Epithelial cell of proximal tubule (primary cell): ENCODE results near the gene ADAMTS8. TPM values are rescaled to one million over a fixed set of nuclear protein-coding genes. Genes with fewer than 3 reads are reported as not detected.

Source experiments
- DNase-seq: peaks from one replicate; pipeline ENCODE4 v3.0.0-alpha.2; 2011; ENCODE audit warnings: low read depth
- H3K4me3 ChIP-seq: 2 replicates; pipeline ENCODE4 v1.5.1; 2011; ENCODE audit warnings: low read depth, mild to moderate bottlenecking, low read length
- total RNA-seq: library from RNA; depleted of rRNA; stranded (reverse); fragments of >200 nt; gene quantifications from 2 replicates; pipeline ENCODE4 v1.2.3, GENCODE V29; 2015
- TF ChIP-seq, protein P1 (sequence below): conservative IDR thresholded peaks from 2 replicates; pipeline ENCODE4 v1.5.1; 2012; ENCODE audit warnings: low read depth, mild to moderate bottlenecking, low read length

ADAMTS8 gene
- total RNA-seq, 1 donor from 2014 or later, result not detected

DNA sequence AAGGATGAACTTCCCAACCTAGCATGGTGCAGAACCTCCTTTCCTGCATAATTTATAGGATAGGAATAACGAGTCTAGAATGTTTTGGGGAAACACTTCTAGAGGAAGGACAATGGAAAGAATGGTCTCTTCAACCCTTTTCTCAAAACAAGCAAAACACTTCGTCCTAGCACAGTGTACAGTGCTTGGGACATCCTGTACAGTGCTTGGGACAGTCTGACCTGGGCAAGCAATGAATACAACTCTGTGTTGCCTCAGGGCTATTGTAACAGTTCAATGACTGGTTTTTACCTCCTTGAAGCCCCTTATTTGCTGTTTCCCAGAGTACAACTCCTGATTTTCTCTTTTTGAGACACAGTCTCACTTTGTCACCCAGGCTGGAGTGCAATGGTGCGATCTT lies 1.6 kb upstream of the ADAMTS8 start:
- H3K4me3 ChIP-seq, result no peak overlapping the region
- no peak for DNase-seq
- TF ChIP-seq, protein P1, sequence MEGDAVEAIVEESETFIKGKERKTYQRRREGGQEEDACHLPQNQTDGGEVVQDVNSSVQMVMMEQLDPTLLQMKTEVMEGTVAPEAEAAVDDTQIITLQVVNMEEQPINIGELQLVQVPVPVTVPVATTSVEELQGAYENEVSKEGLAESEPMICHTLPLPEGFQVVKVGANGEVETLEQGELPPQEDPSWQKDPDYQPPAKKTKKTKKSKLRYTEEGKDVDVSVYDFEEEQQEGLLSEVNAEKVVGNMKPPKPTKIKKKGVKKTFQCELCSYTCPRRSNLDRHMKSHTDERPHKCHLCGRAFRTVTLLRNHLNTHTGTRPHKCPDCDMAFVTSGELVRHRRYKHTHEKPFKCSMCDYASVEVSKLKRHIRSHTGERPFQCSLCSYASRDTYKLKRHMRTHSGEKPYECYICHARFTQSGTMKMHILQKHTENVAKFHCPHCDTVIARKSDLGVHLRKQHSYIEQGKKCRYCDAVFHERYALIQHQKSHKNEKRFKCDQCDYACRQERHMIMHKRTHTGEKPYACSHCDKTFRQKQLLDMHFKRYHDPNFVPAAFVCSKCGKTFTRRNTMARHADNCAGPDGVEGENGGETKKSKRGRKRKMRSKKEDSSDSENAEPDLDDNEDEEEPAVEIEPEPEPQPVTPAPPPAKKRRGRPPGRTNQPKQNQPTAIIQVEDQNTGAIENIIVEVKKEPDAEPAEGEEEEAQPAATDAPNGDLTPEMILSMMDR, result no peak

DNA sequence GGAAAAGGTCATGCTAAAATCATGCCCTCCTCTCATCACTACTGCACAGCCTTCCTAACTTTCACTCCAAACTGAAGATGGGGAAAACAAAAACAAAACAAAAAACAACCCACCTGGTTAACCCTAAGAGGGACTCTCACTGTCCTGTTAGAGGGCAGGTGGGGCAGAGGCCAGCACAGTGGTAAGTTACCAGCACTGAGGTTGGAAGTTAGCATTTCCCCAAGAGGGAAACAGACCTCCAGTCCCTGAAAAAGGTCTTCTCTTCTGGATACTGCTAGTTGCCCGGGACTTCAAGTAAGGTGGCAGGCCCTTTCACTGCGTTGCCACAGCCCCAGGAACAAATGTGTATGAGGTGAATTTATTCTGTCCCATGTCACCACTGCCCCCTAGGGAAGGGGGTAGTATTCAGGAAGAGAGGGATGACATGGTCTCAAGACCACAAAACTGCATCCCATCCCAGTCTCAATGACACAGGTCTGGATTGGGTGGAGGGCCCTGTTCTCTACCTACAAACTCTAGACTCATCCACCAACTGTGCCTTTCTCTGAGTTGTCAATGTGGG lies 792 bp upstream of the ADAMTS8 start:
- TF ChIP-seq, protein P1, result no peak
- DNase-seq, result no peak
- no peak overlapping the region for H3K4me3 ChIP-seq

DNA sequence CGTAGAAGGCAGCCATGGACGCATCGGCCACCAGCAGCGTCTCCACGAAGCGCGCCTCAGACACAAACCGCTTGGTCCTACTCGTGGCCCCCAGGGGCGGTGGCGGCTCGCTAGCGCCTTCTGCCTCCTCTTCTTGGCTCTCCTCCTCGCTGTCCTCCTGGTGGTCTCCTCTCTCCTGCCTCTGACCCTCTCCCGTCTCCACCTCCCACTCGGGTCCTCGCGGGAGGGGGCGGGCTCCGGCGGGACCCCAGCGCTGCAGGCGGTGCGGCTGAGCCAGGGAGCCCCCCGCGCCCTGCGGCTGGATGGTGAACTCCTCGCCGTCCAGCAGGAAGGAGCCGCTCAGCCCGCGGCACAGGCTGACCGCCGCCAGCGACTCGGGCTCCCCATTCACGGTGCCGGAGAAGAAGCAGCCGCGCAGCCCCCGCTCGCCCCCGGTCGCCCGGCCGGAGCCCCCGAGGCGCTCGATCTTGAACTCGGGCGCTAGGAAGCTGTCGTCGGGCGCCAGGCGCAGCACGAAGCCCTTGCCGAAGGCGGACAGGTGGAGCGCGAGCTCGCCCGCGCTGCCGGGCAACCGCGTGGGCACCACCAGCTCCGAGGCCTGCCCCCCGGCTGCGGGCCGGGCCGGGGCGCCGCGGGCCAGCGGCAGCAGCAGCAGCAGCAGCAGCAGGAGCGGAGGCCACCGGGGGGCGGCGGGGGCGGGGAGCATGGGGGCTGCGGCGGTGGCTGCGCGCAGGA lies 661 bp downstream of the ADAMTS8 start:
- TF ChIP-seq, protein P1, result no peak
- no peak for DNase-seq
- H3K4me3 ChIP-seq, result peak overlapping the region; percentile 5

DNA sequence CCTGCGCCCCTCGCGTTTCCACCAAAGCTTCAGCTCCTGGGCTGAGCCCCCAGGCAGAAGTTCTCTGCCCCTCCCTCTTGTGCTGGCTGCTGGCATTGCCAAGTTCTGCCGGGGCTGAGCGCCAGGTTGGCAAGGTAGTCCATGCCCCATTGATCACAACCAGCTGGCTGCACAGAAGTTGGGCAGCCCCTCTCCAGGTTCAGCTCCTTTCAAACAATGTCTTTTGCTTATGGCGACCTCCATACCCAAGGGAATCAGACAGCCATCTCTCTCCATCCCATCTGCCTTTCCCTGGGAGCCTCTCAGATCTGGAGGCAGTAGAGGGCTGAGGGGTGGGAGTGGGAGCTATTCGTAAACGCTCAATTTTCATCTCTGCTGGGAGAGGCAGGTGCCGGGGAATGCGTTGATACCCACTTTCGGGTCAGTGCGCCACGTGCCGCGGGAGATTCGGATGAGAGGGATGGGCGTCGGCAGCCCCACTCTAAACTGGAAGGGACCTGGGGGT lies 1.5 kb downstream of the ADAMTS8 start:
- no peak overlapping the region for H3K4me3 ChIP-seq
- TF ChIP-seq, protein P1, result no peak
- DNase-seq, result no peak

DNA sequence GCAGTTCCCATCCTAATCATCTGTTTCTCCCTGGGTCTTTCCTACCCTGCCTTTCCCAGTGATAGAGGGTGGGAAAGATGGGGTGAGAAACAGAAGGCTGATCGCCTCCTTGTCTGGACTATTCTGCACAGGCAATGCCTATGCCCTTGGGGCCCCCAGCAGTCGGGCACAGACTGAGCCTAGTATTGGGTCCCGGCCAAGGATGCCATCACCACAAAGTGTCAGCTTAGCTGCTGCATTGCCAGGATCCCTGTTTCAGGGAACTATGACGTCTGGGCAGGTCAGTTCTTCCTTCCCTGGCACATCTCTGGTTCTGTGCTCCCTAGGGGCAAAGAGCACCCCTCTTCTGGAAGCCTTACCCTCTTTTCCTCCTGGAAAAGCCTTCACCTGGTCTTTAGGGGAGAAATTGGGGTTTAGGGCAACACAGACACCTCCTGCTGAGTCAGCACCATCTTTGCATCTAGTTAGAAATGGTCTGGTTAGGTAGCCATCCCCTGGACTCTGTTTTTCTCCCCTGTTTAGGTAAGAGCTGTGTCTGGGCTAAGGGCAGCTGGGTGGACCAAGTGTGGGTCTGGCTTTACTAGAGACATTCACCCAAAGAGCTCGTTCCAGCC lies 2.1 kb downstream of the ADAMTS8 start:
- no peak overlapping the region for H3K4me3 ChIP-seq
- TF ChIP-seq, protein P1, result no peak
- no peak for DNase-seq

DNA sequence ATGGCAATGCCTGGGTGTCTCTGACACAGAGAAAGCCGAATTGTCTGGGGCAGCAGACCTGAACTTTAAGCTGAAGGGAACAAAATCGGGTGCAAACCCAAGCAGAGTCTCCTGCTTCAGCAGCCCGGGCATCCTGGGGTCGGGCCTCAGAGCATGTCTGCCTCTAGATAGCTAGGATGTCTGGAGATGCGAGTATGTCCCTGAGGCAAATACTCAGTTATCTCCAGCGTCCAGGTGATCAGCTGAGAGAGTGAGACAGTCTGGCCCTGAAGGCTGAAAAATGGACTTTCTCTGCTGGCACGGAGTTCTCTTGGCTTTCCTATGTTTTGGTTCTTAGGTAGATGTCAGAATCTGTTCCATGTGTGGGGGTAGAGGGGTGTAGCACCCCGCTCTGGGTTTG lies 3.3 kb downstream of the ADAMTS8 start:
- TF ChIP-seq, protein P1, result no peak
- no peak overlapping the region for H3K4me3 ChIP-seq
- DNase-seq, result no peak
